Measurements from ENCODE around the gene LARGE1.

DNA sequence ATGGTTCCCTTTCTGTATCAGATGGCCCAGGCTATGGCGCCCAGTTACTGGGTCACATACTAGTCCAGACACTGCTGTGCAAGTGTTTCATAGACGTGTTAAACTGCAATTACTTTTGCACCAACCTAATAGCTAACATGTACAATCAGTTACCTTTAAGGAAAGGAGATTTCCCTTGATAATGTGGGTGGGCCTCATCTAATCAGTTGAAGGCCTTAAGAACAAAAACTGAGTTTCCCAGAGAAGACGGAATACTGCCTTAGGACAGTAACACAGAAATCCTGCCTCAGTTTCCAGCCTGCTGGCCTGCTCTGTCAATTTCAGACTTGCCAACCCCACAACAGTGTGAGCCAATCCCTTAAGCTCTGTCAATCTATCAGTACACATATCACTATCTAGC lies 632.2 kb downstream of the LARGE1 start:
- no peak for TF ChIP-seq POLR2A (IDR thresholded peaks at IDR 0.05)
- TF ChIP-seq, protein P1, sequence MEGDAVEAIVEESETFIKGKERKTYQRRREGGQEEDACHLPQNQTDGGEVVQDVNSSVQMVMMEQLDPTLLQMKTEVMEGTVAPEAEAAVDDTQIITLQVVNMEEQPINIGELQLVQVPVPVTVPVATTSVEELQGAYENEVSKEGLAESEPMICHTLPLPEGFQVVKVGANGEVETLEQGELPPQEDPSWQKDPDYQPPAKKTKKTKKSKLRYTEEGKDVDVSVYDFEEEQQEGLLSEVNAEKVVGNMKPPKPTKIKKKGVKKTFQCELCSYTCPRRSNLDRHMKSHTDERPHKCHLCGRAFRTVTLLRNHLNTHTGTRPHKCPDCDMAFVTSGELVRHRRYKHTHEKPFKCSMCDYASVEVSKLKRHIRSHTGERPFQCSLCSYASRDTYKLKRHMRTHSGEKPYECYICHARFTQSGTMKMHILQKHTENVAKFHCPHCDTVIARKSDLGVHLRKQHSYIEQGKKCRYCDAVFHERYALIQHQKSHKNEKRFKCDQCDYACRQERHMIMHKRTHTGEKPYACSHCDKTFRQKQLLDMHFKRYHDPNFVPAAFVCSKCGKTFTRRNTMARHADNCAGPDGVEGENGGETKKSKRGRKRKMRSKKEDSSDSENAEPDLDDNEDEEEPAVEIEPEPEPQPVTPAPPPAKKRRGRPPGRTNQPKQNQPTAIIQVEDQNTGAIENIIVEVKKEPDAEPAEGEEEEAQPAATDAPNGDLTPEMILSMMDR (IDR thresholded peaks at IDR 0.05), result no peak

Measured in uterus (tissue), 2 donors.